GM19455 (cell line): ENCODE results near the gene PLA2G5.

Source experiments
- ATAC-seq: cut with Tn5 transposase; IDR thresholded peaks from one replicate; pipeline ENCODE4 v1.9.1; 2021; ENCODE audit not compliant: unreplicated experiment

The PLA2G5 gene

DNA sequence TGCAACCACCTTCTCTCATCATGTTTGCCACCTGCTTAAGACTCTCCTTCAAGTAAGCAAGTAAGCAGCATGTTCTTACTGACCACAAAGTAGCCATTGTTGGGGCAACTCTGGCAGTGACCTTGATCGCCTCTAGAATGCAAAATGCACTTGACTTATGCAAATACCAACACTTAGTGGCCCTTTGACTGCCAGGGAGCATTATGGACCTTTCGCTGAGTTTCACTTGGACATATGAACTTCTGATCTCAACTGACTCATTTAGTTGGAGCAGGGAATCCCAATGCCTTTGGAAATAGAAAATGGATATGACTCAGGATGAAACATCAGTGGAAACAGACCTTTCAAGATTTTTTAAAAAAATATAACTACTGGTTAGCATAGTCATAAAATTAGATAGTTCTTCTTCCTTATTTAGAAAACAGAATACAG is 6.1 kb upstream of the PLA2G5 start:
- no peak for ATAC-seq

DNA sequence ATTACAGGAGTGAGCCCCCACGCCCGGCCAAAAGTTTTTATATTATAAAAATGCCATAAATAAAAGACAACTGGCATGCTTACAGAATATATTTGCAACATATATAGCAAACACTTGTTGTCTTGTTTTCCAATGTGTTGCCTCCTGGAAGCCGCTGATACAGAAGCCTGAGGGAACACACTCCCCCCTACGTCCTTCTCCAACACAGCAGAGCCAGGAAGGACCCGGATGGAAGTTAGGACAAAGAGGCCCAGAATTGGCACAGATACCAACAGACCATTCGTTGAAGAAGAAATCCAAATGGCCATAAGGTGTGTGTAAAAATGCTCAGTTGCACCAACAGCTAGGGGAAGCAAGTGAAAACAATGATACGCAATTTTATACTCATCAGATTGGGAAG is 1.3 kb upstream of the PLA2G5 start:
- ATAC-seq: no peak

DNA sequence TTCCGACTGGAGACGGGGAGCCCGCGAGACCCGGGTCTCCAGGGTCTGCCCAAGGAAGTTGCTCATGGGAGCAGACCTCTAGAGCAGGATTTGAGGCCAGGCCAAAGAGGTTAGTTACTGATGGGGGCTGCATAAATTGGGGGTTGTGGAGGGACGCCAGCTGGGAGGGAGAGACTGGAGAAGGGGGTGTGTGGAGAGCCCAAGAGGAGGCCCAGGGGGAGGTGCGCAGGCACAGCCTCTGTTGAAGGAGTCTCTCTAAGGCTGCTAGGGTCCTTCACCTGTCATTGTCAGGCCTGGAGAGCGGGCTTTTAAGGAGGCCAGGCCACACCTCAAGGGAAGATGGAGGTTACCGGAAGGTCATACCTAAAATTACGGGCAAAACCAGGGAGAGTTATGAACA is 363 bp downstream of the PLA2G5 start:
- ATAC-seq: no peak

GRCh38 chr1:20071416-20071815 is 1.4 kb downstream of the PLA2G5 start:
- ATAC-seq: no peak

- ATAC-seq: no peak
Measured at GRCh38 chr1:20072771-20073170, 2.8 kb downstream of the PLA2G5 start.

DNA sequence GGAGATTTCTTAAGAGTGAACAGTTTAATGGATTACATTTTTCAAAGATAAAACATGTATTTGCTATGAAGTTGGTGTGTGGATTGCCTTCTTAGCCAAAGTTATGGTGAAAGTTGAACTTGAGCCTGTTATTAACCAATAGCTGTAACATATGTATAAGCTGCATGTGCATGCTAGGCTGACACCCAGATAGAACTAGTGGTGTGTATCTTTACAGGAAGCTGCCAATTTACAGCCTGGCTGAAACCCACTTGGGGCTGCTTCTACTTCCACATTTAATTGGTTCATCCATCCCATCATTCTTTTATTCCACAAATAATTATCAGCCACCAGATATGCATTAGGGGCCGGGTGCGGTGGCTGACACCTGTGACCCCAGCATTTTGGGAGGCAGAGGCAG is 3.3 kb downstream of the PLA2G5 start:
- no peak for ATAC-seq

DNA sequence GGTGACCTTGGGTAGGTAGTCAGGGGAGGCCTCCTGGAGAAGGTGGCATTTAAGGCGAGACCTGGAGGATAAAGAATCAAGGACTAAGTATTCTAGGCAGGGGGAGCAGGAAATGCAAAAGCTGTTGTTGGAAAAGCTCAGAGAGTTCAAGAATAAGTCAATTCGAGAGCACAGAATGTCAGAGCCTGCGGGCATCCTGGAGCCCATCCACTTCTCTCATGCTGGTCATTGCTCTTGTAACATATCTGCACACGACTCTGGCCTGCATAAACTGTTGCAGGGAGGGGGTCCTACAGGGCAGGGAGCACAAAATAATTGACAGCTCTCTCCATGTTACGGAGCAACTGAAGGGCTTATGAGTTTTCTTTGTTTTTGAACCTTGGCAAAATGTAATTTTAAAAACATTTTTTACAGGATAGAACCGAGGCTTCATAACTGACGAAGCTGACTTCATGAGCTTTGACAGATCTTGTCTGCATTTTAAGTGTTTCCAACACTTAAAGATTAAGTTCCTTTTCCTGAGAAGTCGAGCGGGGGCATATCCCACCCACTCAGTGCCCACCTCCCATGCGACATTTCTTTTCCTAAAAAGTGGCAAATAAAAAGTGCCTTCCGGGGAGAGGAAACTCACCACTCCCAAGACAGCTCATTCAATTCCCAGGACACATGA is 4.2 kb downstream of the PLA2G5 start:
- ATAC-seq: no peak

GRCh38 chr1:20074725-20075171 is 4.8 kb downstream of the PLA2G5 start:
- no peak for ATAC-seq

- no peak for ATAC-seq
Measured at GRCh38 chr1:20075345-20075744, 5.4 kb downstream of the PLA2G5 start.

DNA sequence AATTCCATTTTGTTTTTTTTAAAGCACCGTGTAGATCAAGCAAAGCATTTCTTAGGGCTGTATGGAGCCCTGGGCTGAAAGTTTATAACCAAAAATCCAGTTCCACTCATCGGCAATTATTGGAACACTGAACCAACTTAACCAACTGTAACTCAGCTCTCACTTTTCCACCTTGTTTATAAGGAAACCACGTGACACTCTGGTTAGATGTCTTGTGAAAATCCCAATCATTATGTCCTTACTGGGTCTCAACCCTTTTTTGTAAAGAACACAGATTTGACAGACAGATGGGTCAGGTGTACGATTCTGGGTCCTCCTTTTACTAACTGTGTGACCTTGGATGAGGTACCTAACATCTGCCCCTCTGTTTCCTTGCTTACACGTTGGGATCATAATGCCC is 6.2 kb downstream of the PLA2G5 start:
- ATAC-seq: no peak

GRCh38 chr1:20076710-20077461 is 6.9 kb downstream of the PLA2G5 start:
- ATAC-seq: no peak

GRCh38 chr1:20078171-20078651 is 8.2 kb downstream of the PLA2G5 start:
- no peak for ATAC-seq

DNA sequence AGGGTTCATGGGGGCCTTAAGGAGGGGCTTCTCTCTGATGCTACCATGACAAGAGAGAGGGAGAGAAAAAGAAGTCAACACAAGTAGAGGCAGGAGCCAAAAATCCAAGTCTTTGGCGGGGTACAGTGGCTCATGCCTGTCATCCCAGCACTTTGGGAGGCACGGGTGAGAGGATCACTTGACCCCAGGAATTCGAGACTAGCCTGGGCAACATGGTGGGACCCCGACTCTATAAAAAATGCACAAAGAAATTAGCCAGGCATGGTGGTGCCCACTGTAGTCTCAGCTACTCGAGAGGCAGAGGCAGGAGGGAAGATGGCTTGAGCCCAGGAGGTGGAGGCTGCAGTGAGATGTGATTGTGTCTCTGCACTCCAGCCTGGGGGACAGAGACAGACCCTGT is 8.7 kb downstream of the PLA2G5 start:
- no peak for ATAC-seq

DNA sequence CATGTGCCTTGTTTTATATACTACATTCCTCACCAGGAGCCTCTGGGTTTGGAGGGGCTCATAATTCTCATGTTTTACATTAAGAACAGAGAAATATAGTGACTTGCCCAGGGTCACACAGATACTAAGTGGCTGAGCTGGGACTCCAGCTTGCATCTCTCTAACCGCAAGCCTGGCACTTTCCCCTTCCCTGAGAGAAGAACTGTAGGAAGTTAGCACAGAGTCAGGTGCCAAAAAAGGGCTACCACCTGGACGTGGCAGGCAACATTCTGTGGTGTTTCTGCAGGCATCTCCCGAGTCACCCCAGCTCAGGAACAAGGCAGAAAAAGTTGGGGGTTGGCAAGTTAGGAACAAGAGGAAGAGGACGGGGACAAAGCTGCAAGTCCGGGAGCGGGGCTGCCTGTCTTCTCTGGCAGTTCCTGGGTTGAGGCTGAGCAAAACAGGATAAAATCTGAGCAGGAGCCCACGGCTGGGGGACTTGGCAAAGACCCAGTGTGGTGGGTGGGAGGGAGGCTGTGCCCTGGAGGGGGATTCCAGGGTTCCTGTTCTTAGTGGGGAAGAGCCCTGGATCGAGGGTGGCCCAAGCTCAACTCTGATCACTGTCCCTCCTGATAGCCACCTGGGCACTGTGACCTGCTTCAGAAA is 9.8 kb downstream of the PLA2G5 start:
- ATAC-seq: no peak

DNA sequence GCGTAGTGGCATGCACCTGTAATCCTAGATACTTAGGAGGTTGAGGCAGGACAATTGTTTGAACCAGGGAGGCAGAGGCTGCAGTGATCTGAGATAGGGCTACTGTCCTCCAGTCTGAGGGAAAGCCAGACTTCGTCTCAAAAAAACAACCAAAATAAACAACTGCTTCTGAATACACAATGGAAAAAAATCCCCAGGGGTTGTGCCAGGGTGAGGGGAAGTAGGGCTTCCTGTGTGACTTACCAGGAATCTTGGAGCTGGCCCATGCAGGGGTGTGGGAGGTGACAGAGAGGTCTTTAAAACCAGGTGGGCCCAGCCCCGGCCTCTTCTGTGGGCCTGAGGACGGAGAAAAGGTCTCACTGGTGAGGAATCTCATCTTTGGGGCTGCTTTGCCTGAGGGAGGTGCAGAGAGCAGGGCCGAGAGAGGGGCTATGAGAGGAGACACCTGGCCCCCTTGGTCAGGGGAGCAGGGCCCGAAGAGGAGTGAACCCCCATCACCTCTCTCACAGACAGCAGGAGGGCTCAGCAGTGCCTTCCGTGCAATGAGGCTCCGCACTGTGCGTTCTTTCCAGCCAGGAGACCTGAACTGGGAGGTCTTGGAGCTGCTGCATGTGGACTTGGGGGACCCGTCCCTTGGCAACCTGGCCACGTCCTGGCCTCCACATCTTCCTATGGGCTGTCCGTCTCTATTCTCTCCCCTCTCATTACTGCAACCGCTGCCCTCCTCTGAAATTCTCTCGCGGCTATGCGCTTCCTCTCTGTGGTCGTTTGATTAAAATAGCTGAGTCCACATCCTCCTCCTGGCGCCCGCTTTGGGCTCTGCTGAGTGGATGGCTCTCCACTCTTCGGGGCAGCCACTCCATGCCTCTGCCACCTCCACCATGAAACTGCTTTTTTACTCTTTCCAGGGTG is 10.7 kb downstream of the PLA2G5 start:
- no peak for ATAC-seq

- ATAC-seq: no peak
Measured at GRCh38 chr1:20081353-20081810, 11.4 kb downstream of the PLA2G5 start.

- no peak for ATAC-seq
Measured at GRCh38 chr1:20082772-20083171, 12.8 kb downstream of the PLA2G5 start.

- ATAC-seq: no peak
Measured at GRCh38 chr1:20083178-20083944, 13.4 kb downstream of the PLA2G5 start.

GRCh38 chr1:20086800-20087199 is 16.8 kb downstream of the PLA2G5 start:
- no peak for ATAC-seq

DNA sequence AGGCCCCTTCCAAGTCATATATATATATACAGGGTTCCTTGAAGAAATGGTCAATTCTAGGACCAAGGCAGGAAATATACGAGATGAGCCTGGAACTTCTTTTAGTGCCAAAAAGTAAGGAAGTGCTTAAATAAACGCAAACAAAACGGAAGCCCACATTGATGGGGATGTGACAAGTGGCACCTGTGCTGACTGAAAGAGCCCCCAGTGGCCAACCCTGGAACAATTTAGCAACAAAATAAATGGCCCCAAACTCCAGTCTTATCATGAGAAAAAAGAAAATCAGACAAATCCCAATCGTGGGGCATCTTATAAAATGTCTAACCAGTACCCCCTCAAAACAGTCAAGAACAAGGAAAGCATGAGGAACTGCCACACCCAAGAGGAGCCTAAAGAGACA is 17.7 kb downstream of the PLA2G5 start:
- ATAC-seq: no peak
